Esophagus (tissue), 2 donors: ENCODE results near the gene GFPT2. TPM values are rescaled to one million over a fixed set of nuclear protein-coding genes. Genes with fewer than 3 reads are reported as not detected.

Experiments
- H3K27ac ChIP-seq, 2 donors: one replicate each; pipeline ENCODE4 v1.5.1; 2013; ENCODE audit warnings: low read depth in 2 of 2, mild to moderate bottlenecking in 2 of 2, inconsistent platforms in 1 of 2, low read length in 1 of 2, moderate library complexity in 1 of 2
- H3K27me3 ChIP-seq, 2 donors: one replicate each; pipeline ENCODE4 v1.6.1; 2013; ENCODE audit warnings: low read length in 2 of 2, control low read depth in 1 of 2, mild to moderate bottlenecking in 1 of 2; ENCODE audit not compliant: insufficient read depth in 2 of 2, control insufficient read depth in 1 of 2
- H3K36me3 ChIP-seq, 2 donors: one replicate each; pipeline ENCODE4 v1.6.1; 2013; ENCODE audit warnings: low read length in 1 of 2; ENCODE audit not compliant: control insufficient read depth in 2 of 2, insufficient read depth in 2 of 2
- H3K4me1 ChIP-seq, 2 donors: one replicate each; pipeline ENCODE4 v1.6.1; 2013; ENCODE audit warnings: low read length in 1 of 2; ENCODE audit not compliant: control insufficient read depth in 2 of 2, insufficient read depth in 2 of 2
- H3K4me3 ChIP-seq, 2 donors: one replicate each; pipeline ENCODE4 v1.5.1; 2013; ENCODE audit warnings: low read length in 2 of 2, mild to moderate bottlenecking in 2 of 2, low read depth in 1 of 2, moderate library complexity in 1 of 2
- H3K9me3 ChIP-seq, 2 donors: one replicate each; pipeline ENCODE4 v1.6.1; 2013; ENCODE audit warnings: mild to moderate bottlenecking in 2 of 2, low read depth in 1 of 2, low read length in 1 of 2, moderate library complexity in 1 of 2; ENCODE audit not compliant: control insufficient read depth in 2 of 2, insufficient read depth in 1 of 2
- WGBS, 2 donors: extraction: QIAGEN DNeasy Blood & Tissue Kit; methylation state at CpG; one replicate each; pipeline ENCODE4 v1.1.7; 2013; 5-methylcytosine and 5-hydroxymethylcytosine counted together
- polyA plus RNA-seq, 2 donors: library from polyadenylated mRNA; stranded (reverse); fragments of 200-250 nt; gene quantifications; one replicate each; pipeline ENCODE4 v1.2.3, GENCODE V29; 2013
- donor health status: healthy with polysubstance abuse.
- donor health status: Bipolar disorder and iron deficiency.

The GFPT2 gene
- polyA plus RNA-seq, 2 donors: 0.73 to 1.9 TPM

GRCh38 chr5:180391276-180391675, 38.1 kb upstream of the GFPT2 start:
- Histone ChIP-seq H3K27ac (no peak overlapping the region), H3K4me1 (no peaks in the 10 kb centered on the region), H3K9me3 (no peaks in the 10 kb centered on the region), H3K27me3 (no peaks in the 10 kb centered on the region), H3K4me3 (no peak overlapping the region), H3K36me3 (no peaks in the 10 kb centered on the region)
- WGBS, 2 donors: 78 to 81% methylated on average over 7 of the region's 7 CpGs

- Histone ChIP-seq H3K4me1 (no peaks in the 10 kb centered on the region), H3K4me3 (no peak overlapping the region), H3K36me3 (no peaks in the 10 kb centered on the region), H3K27me3 (no peaks in the 10 kb centered on the region), H3K27ac (no peak overlapping the region), H3K9me3 (no peaks in the 10 kb centered on the region)
- 78 to 83% methylated on average over 15 of the region's 15 CpGs for WGBS, 2 donors
Observed at GRCh38 chr5:180390441-180391190, 37.5 kb upstream of the GFPT2 start.

GRCh38 chr5:180389252-180390101, 36.3 kb upstream of the GFPT2 start:
- Histone ChIP-seq H3K36me3 (no peaks in the 10 kb centered on the region), H3K27ac (no peak overlapping the region), H3K9me3 (no peaks in the 10 kb centered on the region), H3K4me3 (no peak overlapping the region), H3K27me3 (no peaks in the 10 kb centered on the region), H3K4me1 (no peaks in the 10 kb centered on the region)
- 64 to 67% methylated on average over 39 of the region's 39 CpGs for WGBS, 2 donors

- Histone ChIP-seq H3K9me3 (no peaks in the 10 kb centered on the region), H3K4me3 (no peak overlapping the region), H3K27me3 (no peaks in the 10 kb centered on the region), H3K36me3 (no peaks in the 10 kb centered on the region), H3K27ac (no peak overlapping the region), H3K4me1 (no peaks in the 10 kb centered on the region)
- WGBS, 2 donors: 94 to 95% methylated on average over 6 of the region's 6 CpGs
Observed at GRCh38 chr5:180387798-180388197, 34.7 kb upstream of the GFPT2 start.

- Histone ChIP-seq H3K9me3 (no peaks in the 10 kb centered on the region), H3K27ac (no peak overlapping the region), H3K4me3 (no peak overlapping the region), H3K36me3 (no peaks in the 10 kb centered on the region), H3K4me1 (no peaks in the 10 kb centered on the region), H3K27me3 (no peaks in the 10 kb centered on the region)
- 91 to 92% methylated on average over 8 of the region's 8 CpGs for WGBS, 2 donors
Observed at GRCh38 chr5:180382926-180383325, 29.8 kb upstream of the GFPT2 start.

GRCh38 chr5:180381851-180382480, 28.8 kb upstream of the GFPT2 start:
- Histone ChIP-seq H3K9me3 (no peaks in the 10 kb centered on the region), H3K4me3 (no peak overlapping the region), H3K36me3 (no peaks in the 10 kb centered on the region), H3K27ac (no peak overlapping the region), H3K4me1 (no peaks in the 10 kb centered on the region), H3K27me3 (no peaks in the 10 kb centered on the region)
- WGBS, 2 donors: 89 to 91% methylated on average over 13 of the region's 13 CpGs

GRCh38 chr5:180381428-180381827, 28.3 kb upstream of the GFPT2 start:
- no peaks in the 10 kb centered on the region for H3K27me3 ChIP-seq
- no peaks in the 10 kb centered on the region for H3K36me3 ChIP-seq
- no peaks in the 10 kb centered on the region for H3K9me3 ChIP-seq
- no peaks in the 10 kb centered on the region for H3K4me1 ChIP-seq
- no peak overlapping the region for H3K27ac ChIP-seq
- no peak overlapping the region for H3K4me3 ChIP-seq
- 53 to 71% methylated on average over 4 of the region's 4 CpGs for WGBS, 2 donors

- H3K4me3 ChIP-seq: no peak overlapping the region
- WGBS, 2 donors: 81 to 85% methylated on average over 15 of the region's 15 CpGs
- H3K9me3 ChIP-seq: no peaks in the 10 kb centered on the region
- H3K27ac ChIP-seq: no peak overlapping the region
- H3K36me3 ChIP-seq: no peaks in the 10 kb centered on the region
- no peaks in the 10 kb centered on the region for H3K4me1 ChIP-seq
- H3K27me3 ChIP-seq: no peaks in the 10 kb centered on the region
Observed at GRCh38 chr5:180380856-180381255, 27.7 kb upstream of the GFPT2 start.

GRCh38 chr5:180380441-180380840, 27.3 kb upstream of the GFPT2 start:
- Histone ChIP-seq H3K4me1 (no peaks in the 10 kb centered on the region), H3K9me3 (no peaks in the 10 kb centered on the region), H3K27me3 (no peaks in the 10 kb centered on the region), H3K4me3 (no peak overlapping the region), H3K27ac (no peak overlapping the region), H3K36me3 (no peaks in the 10 kb centered on the region)
- 86 to 90% methylated on average over 10 of the region's 10 CpGs for WGBS, 2 donors
